ENCODE measurements around the gene ABCA2.

ABCA2 gene

DNA sequence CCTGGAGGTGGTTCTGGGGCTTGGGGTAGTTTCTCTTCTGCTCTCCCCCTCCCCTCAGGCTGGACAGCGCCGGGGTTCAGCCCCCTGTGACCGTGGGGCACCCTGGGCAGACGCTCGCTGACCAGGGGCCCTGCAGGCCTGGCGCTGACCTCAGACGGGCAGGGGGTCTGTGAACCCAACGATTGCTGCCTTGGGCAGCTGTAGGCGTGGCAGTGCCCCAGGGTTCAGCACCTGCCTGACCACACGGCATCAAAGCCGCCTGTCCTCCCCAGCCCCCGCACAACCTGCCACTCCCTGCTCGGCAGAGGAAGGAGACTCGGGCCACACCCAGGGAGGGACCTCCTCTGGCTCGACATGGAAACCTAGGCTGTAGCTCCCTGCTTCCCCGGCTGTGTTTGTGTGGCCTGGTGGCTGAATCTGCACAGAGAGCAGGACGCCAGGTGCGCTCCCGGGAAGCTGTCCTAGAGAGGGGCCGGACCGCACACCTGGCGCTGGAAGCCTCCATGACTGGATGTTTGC lies 63.8 kb downstream of the ABCA2 start:
- no peak for DNase-seq (ENCODE audit: low spot score)

DNA sequence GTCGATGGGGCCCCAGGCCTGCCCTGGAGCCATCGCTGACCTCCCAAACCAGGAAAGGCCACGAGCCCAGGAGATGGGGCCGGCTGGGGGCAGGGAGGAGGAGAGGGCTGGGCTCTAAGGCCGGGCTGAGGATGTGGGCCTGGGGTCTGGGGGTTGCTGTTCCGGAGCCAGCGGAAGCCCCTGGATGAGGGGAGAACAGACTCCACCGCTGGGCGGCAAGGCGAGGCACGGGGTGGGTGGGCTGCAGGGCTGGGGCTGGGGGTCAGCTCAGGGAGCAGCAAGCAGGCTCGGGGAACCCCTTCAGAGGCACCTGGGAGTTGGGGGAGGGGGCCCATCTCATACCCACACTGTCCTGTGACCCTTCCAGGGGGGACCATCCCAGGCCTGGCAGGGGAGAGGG lies 64.3 kb downstream of the ABCA2 start:
- DNase-seq (ENCODE audit: low spot score) = no peak

DNA sequence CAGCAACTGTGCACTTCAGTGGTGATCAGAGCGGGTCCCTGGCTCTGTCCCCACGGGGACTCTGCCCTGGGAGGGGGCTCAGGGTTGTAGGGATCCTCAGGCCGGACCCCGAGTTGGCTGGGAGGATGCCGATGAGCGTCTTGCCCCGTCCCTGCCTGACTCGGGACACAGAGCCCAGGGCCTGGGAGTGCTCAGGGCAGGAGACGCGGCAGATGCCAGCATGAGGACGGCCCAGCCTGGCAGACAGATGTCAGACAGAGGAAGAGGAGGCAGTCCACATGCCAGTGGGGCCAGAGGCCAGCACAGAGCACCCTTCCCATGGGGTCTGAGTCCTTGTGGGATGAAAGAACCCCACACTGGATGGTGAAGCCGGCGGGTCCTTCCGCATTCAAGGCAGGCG lies 64.7 kb downstream of the ABCA2 start:
- DNase-seq (ENCODE audit: low spot score) = no peak

DNA sequence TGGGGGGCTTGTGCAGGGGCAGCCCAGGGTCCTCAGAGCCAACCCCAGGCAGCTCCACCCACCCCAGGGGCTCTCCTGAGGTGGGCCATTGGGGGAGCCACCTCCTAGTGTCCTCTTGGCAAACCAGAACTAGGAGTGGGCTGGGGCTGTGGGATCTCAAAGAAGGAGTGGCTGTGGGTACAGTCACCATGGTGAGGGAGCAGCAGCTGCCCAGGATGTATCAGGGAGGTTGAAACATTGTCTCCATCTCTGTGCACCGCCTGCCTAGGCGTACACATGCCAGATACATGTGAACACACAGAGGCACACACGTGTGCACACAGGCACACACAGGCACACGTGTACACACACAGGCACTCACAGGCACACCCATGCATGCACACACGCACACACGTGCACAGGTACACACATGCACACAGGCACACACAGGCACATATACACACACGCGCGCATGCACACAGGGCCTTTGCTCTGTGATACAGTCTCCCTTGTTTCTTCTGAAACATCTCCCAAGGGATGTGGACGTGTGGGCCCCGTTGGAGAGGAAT lies 65.3 kb downstream of the ABCA2 start:
- DNase-seq (ENCODE audit: low spot score) = no peak

DNA sequence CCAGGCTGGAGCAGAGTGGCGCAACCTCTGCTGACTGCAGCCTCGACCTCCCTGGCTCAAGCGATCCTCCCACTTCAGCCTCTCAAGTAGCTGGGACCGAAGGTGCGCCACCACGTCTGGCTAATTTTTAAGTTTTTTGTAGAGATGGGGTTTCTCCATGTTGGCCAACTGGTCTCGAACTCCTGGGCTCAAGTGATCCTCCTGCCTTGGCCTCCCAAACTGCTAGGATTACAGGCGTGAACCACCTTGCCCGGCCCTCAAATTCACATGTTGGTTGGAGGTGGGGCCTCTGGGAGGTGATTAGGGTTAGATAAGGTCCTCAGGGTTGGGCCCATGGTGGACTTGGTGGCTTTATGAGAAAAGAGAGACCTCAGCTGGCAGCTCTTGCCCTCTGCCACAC lies 65.9 kb downstream of the ABCA2 start:
- DNase-seq (ENCODE audit: low spot score) = no peak

DNA sequence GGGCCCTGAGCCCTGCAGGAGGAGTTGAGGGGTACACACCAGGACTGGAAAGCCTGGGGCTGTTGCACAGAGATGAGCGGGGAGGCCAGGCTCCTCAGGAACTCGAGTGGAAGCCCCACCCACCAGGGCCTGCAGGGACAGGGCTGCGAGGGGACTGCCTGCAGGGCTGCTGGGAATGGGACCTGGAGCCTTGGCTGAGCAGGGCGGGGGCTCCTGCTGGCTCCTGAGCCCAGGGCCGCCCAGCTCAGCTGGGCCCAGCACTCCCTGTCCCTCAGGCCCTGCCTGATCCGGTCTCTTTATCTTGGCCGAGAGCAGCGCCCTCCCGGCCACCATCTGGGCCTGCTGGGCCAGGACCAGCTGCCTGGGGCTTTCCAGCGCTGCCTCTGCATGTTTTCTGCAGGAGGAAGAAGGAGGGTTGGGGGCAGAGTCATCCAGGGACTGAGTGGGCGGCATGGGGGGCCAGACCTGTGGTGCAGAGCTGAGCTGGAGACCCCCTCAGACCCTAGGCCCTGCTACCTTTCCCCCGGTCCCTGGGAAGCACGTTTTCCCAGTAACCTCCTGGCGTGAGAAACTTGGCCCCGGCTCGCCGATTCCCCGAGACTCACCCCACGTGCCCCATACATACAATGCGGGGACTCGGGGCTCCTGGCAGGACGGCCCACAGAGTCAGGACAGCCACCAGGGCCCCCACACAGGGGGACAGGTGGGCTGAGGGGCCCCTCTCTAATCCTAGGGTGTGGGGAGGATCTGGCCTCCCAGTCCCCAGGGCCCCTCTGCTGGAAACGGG lies 66.6 kb downstream of the ABCA2 start:
- peak; percentile 61 for DNase-seq (ENCODE audit: low spot score)

DNA sequence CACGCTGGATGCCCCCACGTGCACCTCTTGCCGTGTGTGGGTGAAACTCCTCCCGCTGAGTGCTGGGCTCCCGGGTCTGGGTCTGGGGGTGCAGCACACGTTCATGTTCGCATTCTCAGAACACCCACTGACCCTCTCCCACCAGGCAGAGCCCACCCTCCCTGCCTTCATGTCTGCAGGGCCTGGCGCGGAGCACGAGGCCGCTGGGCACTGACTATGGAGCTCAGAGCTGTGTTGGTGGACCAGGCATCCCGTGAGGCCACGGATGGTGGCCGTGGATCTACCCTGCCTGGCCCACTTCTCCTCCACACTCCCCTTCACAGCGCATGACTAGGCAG lies 67.1 kb downstream of the ABCA2 start:
- DNase-seq (ENCODE audit: low spot score) = no peak

DNA sequence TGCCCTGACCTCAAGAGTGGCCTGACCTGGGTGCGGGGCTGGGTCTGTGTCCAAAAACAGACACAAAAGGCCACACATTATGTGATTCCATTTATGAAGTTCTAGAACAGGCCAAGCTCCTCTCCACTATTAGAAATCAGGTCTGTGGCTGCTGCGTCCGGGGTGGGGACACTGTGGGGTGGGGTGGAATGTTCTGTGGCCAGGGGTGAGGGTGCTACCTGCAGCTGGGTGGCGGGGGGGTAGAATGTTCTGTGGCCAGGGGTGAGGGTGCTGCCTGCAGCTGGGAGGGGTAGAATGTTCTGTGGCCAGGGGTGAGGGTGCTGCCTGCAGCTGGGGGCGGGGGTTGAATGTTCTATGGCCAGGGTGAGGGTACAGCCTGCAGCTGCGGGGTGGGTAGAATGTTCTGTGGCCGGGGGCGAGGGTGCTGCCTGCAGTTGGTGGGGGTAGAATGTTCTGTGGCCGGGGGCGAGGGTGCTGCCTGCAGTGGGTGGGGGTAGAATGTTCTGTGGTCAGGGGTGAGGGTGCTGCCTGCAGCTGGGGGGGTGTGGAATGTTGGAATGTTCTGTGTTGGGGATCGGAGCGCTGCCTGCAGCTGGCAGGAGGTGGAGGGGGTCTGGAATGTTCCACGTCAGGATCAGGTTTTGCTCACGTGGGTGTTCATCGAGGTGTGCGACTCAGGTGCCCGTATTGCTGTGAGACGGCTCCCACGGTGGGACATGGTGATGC lies 67.7 kb downstream of the ABCA2 start:
- DNase-seq (ENCODE audit: low spot score) = no peak

DNA sequence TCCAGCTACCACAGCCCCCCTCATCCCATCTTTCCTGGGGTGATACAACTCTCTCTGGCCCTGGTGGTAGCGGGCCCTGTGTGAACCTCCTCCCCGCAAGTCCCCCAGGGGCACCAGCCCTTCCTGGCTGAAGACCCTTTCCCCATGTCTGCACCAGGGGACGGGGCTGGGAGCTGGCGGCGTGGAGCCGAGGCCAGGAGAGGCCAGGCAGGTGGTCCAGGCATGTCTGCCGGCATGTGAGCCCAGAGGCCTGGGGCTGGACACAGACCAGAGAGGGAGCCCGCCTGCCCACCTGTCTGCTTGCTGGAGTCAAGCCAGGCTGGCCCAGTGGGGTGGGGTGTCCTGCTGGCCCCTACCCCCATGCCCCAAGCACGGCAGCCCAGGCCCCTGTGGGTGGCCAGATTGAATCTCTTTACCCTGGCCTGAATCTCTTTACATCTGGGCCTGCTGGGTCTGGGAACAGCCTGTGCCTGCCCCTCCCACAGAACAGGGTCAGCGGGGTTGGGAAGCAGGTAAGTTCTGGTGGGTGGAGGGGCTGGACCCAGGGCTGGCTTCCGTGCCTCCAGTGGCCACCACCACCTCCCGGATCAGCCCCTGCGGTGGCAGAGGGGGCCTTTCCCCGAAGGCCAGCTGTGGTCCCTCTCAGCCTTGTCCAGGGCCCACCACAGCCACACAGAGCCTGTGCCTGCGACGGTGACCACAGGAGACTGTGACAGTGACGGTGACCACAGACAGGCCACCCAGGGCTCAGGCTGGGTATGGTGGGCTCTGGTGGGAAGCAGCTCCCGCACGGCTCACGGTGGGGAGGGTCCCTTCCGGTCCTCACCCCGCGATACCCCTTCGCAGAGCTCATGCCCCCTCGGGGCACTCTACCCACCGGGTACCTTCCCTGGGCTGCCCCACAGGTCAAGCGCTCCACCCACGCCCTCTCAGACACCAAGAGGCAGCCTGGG lies 68.9 kb downstream of the ABCA2 start:
- DNase-seq (ENCODE audit: low spot score) = no peak

DNA sequence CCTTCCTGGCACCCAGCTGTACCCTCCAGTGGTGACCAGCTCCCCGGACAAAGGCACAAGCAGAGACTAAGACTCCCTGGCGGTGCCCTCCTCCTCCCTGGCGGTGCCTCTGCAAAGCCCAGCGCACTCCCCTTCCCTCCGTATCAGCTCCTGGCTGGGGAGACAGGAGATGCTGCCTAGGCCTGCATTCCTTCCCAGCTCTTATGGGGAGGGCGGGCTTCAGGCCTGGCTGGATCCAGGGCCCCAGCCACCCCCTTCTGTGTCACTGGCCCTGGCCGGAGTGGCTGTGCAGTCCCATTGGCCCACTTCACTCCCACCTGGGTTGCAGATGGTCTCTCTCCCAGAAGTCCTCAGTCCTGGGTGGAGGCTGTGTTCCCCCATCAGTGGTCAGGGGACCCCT lies 69.6 kb downstream of the ABCA2 start:
- DNase-seq (ENCODE audit: low spot score) = no peak

DNA sequence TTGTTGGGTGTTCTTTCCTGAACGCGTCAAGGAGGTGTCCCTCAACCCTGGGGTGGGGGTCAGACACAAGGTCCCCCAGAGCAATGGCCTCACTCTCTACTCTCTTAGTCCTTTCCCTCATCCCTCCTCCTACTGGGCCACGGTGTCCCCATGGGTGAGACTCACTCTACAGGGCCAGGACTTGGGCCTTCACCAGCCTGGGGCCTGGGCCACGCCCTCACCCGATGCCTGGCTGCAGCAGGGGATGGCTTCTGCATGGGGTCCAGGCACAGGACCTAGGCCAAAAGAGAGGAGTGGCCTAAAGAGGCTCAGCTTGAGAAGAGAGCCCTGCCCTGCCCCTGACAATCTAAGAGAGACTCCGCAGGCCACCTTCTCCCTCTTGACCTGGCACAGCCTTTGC lies 70.1 kb downstream of the ABCA2 start:
- DNase-seq (ENCODE audit: low spot score) = no peak

DNA sequence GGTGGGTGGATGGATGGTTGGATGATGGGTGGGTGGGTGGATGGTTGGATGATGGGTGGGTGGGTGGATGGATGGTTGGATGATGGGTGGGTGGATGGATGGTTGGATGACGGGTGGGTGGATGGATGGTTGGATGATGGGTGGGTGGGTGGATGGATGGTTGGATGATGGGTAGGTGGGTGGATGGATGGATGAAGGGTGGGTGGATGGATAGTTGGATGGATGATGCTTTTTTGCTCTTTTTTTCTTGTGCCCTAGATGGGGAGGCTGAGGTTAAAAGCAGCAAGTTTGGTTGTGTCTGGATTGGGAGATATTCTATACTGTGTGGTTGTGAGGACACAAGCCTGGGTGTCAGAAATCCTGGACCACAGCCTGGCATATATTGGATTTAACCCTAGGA lies 70.6 kb downstream of the ABCA2 start:
- DNase-seq (ENCODE audit: low spot score) = no peak
